HepG2 (cell line): Measurements from ENCODE around the gene MYO16. TPM values are rescaled to one million over a fixed set of nuclear protein-coding genes. Genes with fewer than 3 reads are reported as not detected.

ENCODE experiments used
- ATAC-seq: fragments of 200-7000 bp; cut with Tn5 transposase; 3 replicates; pipeline ENCODE4 v1.9.1; 2020; ENCODE audit warnings: mild to moderate bottlenecking, moderate library complexity
- BruUV-seq: library from RNA; stranded (reverse); fragments of 400-500 nt; replicated peaks from 2 replicates; lab custom pipeline; 2021; lab: Mats Ljungman, UMichigan
- CTCF ChIA-PET: fragments of 300-600 bp; formaldehyde crosslinking; extraction: SDS; loops from one replicate; lab custom pipeline; 2021; ENCODE audit warnings: low total read pairs, inconsistent platforms, low intra/inter-chr PET ratio; lab: Yijun Ruan, JAX
- POLR2A ChIA-PET: fragments of 350-600 bp; sonication (Branson Sonifier 250); formaldehyde crosslinking; loops from one replicate; lab custom pipeline; 2020; ENCODE audit warnings: antibody characterized with exemption, inconsistent platforms; lab: Yijun Ruan, JAX
- DNase-seq: peaks from one replicate; pipeline ENCODE4 v3.0.0-alpha.2; 2015; ENCODE audit warnings: low spot score
- FAIRE-seq: peaks from 3 replicates; lab custom pipeline; 2011; peaks lifted over from hg19 to GRCh38; lab: Jason Lieb, UNC
- H2AFZ ChIP-seq: one replicate; pipeline ENCODE4 v1.6.1; 2011; ENCODE audit warnings: low read length, inconsistent platforms
- H3K27ac ChIP-seq: fragments of 300-600 bp; 3 replicates; pipeline ENCODE4 v1.8.0; 2011; ENCODE audit warnings: mixed run types, mild to moderate bottlenecking, mixed read lengths, low read length, inconsistent platforms; ENCODE audit not compliant: insufficient read depth; ENCODE audit errors: extremely low read length
- H3K27me3 ChIP-seq, 2 experiments: fragments of 200-600 bp in 1 of 2; 2 replicates in 1 of 2; 3 replicates in 1 of 2; pipeline versions ENCODE4 v1.6.0 to v1.8.0; 2011; ENCODE audit warnings: low read length in 2 of 2, mild to moderate bottlenecking in 2 of 2, moderate library complexity in 2 of 2, inconsistent platforms in 1 of 2; ENCODE audit not compliant: insufficient read depth in 2 of 2, control insufficient read depth in 1 of 2
- H3K36me3 ChIP-seq, 2 experiments: fragments of 200-600 bp in 1 of 2; replicated peaks in 1 of 2; 2 replicates in 1 of 2; 3 replicates in 1 of 2; pipeline versions ENCODE4 v1.5.1 to v1.8.0; 2011; ENCODE audit warnings: low read length in 2 of 2, inconsistent platforms in 1 of 2; ENCODE audit not compliant: insufficient read depth in 2 of 2, control insufficient read depth in 1 of 2
- H3K4me1 ChIP-seq: 2 replicates; pipeline ENCODE4 v1.5.1; 2012; ENCODE audit warnings: low read length, inconsistent platforms; ENCODE audit not compliant: insufficient read depth
- H3K4me2 ChIP-seq: 2 replicates; pipeline ENCODE4 v1.6.0; 2011; ENCODE audit warnings: low read depth, low read length, inconsistent platforms
- H3K4me3 ChIP-seq, 3 experiments: fragments of 200-600 bp in 1 of 3; sonication (generic), shearing (Covaris generic) in 1 of 3; replicated peaks in 1 of 3; 2 replicates each; pipeline ENCODE4 v1.5.1; 2011 to 2016; ENCODE audit warnings: low read length in 3 of 3, inconsistent platforms in 2 of 3, low read depth in 2 of 3, mild to moderate bottlenecking in 2 of 3, control low read depth in 1 of 3, mixed read lengths in 1 of 3; ENCODE audit not compliant: insufficient read depth in 1 of 3
- H3K79me2 ChIP-seq: one replicate; pipeline ENCODE4 v1.6.1; 2011; ENCODE audit warnings: low read length, inconsistent platforms; ENCODE audit not compliant: insufficient read depth
- H3K9ac ChIP-seq: 2 replicates; pipeline ENCODE4 v1.6.0; 2011; ENCODE audit warnings: mild to moderate bottlenecking, low read depth, low read length, inconsistent platforms; ENCODE audit not compliant: insufficient read depth
- H3K9me3 ChIP-seq: 2 replicates; pipeline ENCODE4 v1.5.1; 2012; ENCODE audit warnings: mild to moderate bottlenecking, low read length
- H4K20me1 ChIP-seq: 2 replicates; pipeline ENCODE4 v1.6.0; 2011; ENCODE audit warnings: inconsistent platforms, mild to moderate bottlenecking, low read length, moderate library complexity; ENCODE audit not compliant: insufficient read depth
- ADNP ChIP-seq: sonication (generic); formaldehyde crosslinking; IDR thresholded peaks from 2 replicates; pipeline ENCODE4 v1.4.0; 2020; ENCODE audit warnings: missing genetic modification reagents
- DR1 ChIP-seq: sonication (generic); formaldehyde crosslinking; IDR thresholded peaks from 2 replicates; pipeline ENCODE4 v1.8.0; 2021; ENCODE audit warnings: mild to moderate bottlenecking, missing genetic modification reagents, inconsistent platforms
- MAFF ChIP-seq: IDR thresholded peaks from 2 replicates; pipeline ENCODE4 v1.6.1; 2011; ENCODE audit warnings: low read depth, low read length, improper control_type of control experiment
- MAFK ChIP-seq, 2 experiments: IDR thresholded peaks in 1 of 2; conservative IDR thresholded peaks in 1 of 2; 2 replicates each; pipeline ENCODE4 v1.6.1; 2011; ENCODE audit warnings: improper control_type of control experiment in 2 of 2, low read length in 2 of 2
- MTA3 ChIP-seq: sonication (generic); formaldehyde crosslinking; IDR thresholded peaks from 2 replicates; pipeline ENCODE4 v1.4.0; 2020; ENCODE audit warnings: missing genetic modification reagents
- WGBS: methylation state at CpG from one replicate; pipeline ENCODE4 v1.1.6; 2017; ENCODE audit warnings: low lambda C conversion rate; 5-methylcytosine and 5-hydroxymethylcytosine counted together
- in situ Hi-C: cut with HindIII; loops from 2 replicates; pipeline ENCODE4 v1.10.0; 2017; ENCODE audit warnings: low pct_unique_long_range_greater_than_20kb; ENCODE audit not compliant: extremely low pct_ligation_motif_present
- intact Hi-C: fragments of 100-400 bp; cut with micrococcal nuclease; formaldehyde crosslinking; loops from one replicate; pipeline ENCODE4 v1.10.0; 2022; ENCODE audit not compliant: unreplicated experiment
- polyA plus RNA-seq, 8 experiments: library from polyadenylated mRNA; depleted of rRNA in 3 of 8; stranded (reverse) in 7 of 8; unstranded in 1 of 8; fragments of >200 nt; fragmentation: Illumina TruSeq in 4 of 8; extraction: Trizol in 4 of 8; gene quantifications; 2 replicates each; pipeline versions ENCODE4 v1.2.1 to v1.2.3, GENCODE V29; 2011 to 2016; ENCODE audit warnings: low read depth in 4 of 8, missing spikeins in 1 of 8, mixed read lengths in 1 of 8; ENCODE audit not compliant: insufficient read depth in 1 of 8
- total RNA-seq, 5 experiments: library from RNA; depleted of rRNA; stranded (reverse); fragments of >200 nt; fragmentation: Illumina TruSeq; extraction: Trizol; gene quantifications; 2 replicates each; pipeline ENCODE4 v1.2.3, GENCODE V29; 2016; ENCODE audit warnings: low read depth in 1 of 5
- TF ChIP-seq, protein P1 (sequence below): sonication (generic); formaldehyde crosslinking; IDR thresholded peaks from 2 replicates; pipeline ENCODE4 v1.5.1; 2020; ENCODE audit warnings: missing genetic modification reagents, mild to moderate bottlenecking, borderline replicate concordance
- TF ChIP-seq, protein P2 (sequence below): sonication (generic); formaldehyde crosslinking; IDR thresholded peaks from 2 replicates; pipeline ENCODE4 v1.4.0; 2020; ENCODE audit warnings: missing genetic modification reagents

Gene MYO16
- total and polyA plus RNA-seq, 2 of the 13 experiments (the other 11 are each of a cell fraction or from before 2014, with no cell fraction given) = not detected

DNA sequence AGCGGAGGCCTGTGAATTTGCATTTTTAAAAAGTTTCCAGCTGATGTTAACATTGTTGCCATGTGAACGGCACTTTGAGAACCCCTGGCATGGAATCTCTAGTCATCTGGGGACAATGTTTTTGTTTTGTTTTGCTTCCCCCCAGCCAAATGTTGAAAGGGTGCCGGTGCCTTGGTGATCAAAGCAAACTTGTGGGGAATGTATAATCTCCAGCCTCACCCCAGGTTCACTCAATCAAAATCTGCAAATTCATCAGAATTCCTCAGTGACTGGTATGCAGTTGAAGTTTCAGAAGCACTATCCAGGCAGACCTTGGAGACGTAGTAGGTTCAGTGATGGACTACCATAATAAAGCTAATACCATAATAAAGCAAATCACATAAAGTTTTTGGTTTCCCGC lies 428.7 kb downstream of the MYO16 start:
- ATAC-seq (no peak), DNase-seq (no peak), FAIRE-seq (no peak)
- Histone ChIP-seq H2AFZ (no peak overlapping the region), H3K27me3 (no peaks in the 10 kb centered on the region), H3K36me3 (no peaks in the 10 kb centered on the region), H3K4me1 (no peaks in the 10 kb centered on the region), H3K27ac (no peak overlapping the region), H3K4me3 (no peak overlapping the region), H4K20me1 (no peaks in the 10 kb centered on the region), H3K4me2 (no peak overlapping the region), H3K79me2 (no peaks in the 10 kb centered on the region), H3K9me3 (no peaks in the 10 kb centered on the region), H3K9ac (no peak overlapping the region)
- intact Hi-C loops = no loop called here
- ChIA-PET POLR2A (no interaction called here), CTCF (no interaction called here)
- no TSS peak for BruUV-seq
- in situ Hi-C loops = no loop called here
- TF ChIP-seq MTA3 = no peak
- no peak for TF ChIP-seq ADNP
- TF ChIP-seq, protein P1, sequence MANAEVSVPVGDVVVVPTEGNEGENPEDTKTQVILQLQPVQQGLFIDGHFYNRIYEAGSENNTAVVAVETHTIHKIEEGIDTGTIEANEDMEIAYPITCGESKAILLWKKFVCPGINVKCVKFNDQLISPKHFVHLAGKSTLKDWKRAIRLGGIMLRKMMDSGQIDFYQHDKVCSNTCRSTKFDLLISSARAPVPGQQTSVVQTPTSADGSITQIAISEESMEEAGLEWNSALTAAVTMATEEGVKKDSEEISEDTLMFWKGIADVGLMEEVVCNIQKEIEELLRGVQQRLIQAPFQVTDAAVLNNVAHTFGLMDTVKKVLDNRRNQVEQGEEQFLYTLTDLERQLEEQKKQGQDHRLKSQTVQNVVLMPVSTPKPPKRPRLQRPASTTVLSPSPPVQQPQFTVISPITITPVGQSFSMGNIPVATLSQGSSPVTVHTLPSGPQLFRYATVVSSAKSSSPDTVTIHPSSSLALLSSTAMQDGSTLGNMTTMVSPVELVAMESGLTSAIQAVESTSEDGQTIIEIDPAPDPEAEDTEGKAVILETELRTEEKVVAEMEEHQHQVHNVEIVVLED = no peak
- TF ChIP-seq, protein P2, sequence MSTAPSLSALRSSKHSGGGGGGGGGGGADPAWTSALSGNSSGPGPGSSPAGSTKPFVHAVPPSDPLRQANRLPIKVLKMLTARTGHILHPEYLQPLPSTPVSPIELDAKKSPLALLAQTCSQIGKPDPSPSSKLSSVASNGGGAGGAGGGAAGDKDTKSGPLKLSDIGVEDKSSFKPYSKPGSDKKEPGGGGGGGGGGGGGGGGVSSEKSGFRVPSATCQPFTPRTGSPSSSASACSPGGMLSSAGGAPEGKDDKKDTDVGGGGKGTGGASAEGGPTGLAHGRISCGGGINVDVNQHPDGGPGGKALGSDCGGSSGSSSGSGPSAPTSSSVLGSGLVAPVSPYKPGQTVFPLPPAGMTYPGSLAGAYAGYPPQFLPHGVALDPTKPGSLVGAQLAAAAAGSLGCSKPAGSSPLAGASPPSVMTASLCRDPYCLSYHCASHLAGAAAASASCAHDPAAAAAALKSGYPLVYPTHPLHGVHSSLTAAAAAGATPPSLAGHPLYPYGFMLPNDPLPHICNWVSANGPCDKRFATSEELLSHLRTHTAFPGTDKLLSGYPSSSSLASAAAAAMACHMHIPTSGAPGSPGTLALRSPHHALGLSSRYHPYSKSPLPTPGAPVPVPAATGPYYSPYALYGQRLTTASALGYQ = no peak
- peak; percentile 31 to 34; a peak in 1 of 4 replicates for TF ChIP-seq MAFK (conservative IDR thresholded peaks at IDR 0.05 in 1 of 2, IDR thresholded peaks at IDR 0.05 in 1 of 2; ENCODE audit: low read length in 2 of 2)
- no peak for TF ChIP-seq DR1
- 0 out of 2 replicates have a peak, but pooled peaks have one; percentile 4 for TF ChIP-seq MAFF
- 35% methylated on average over 5 of the region's 5 CpGs for WGBS
